K562 (cell line): ENCODE results near the gene PTPRG. TPM values are rescaled to one million over a fixed set of nuclear protein-coding genes. Genes with fewer than 3 reads are reported as not detected.

Experiments used
- ATAC-seq: fragments of 200-7000 bp; cut with Tn5 transposase; 3 replicates; pipeline ENCODE4 v1.9.1; 2020; ENCODE audit warnings: moderate library complexity
- BruUV-seq: library from RNA; stranded (reverse); fragments of 400-500 nt; replicated peaks from 2 replicates; lab custom pipeline; 2021; lab: Mats Ljungman, UMichigan
- CTCF ChIA-PET: fragments of 300-600 bp; formaldehyde crosslinking; extraction: SDS; loops from one replicate; lab custom pipeline; 2021; ENCODE audit warnings: low intra/inter-chr PET ratio; lab: Yijun Ruan, JAX
- POLR2A ChIA-PET: fragments of 300-600, 350-650 bp; sonication (Branson Sonifier 250); formaldehyde crosslinking; extraction: SDS; loops from one replicate; lab custom pipeline; 2021; ENCODE audit warnings: antibody characterized with exemption, inconsistent platforms; lab: Yijun Ruan, JAX
- DNase-seq, 4 experiments: peaks; one replicate each; pipeline versions ENCODE4 v3.0.0 to v3.0.0-alpha.2; 2011 to 2018; ENCODE audit warnings: low spot score in 3 of 4, mixed read lengths in 3 of 4; ENCODE audit errors: extremely low read depth in 1 of 4
- FAIRE-seq: peaks from 2 replicates; lab custom pipeline; 2011; peaks lifted over from hg19 to GRCh38; lab: Jason Lieb, UNC
- H2AFZ ChIP-seq: 2 replicates; pipeline ENCODE4 v1.6.0; 2011; ENCODE audit warnings: low read depth, low read length, control low read depth, inconsistent platforms
- H3K27ac ChIP-seq: fragments of 200-600 bp; 3 replicates; pipeline ENCODE4 v1.8.0; 2011; ENCODE audit warnings: low read depth, mild to moderate bottlenecking, control low read depth, inconsistent platforms, low read length, moderate library complexity, mixed read lengths; ENCODE audit errors: extremely low read depth
- H3K27me3 ChIP-seq, 2 experiments: fragments of 300-600 bp in 1 of 2; 2 replicates in 1 of 2; 3 replicates in 1 of 2; pipeline versions ENCODE4 v1.6.0 to v1.8.0; 2011; ENCODE audit warnings: inconsistent platforms in 2 of 2, low read length in 2 of 2, mild to moderate bottlenecking in 1 of 2, mixed read lengths in 1 of 2, moderate library complexity in 1 of 2; ENCODE audit not compliant: control insufficient read depth in 2 of 2, insufficient read depth in 2 of 2
- H3K36me3 ChIP-seq: fragments of 300-600 bp; 3 replicates; pipeline ENCODE4 v1.8.0; 2011; ENCODE audit warnings: mild to moderate bottlenecking, low read length, inconsistent platforms; ENCODE audit not compliant: control insufficient read depth, insufficient read depth
- H3K4me1 ChIP-seq, 2 experiments: fragments of 200-600 bp in 1 of 2; replicated peaks in 1 of 2; 2 replicates in 1 of 2; 3 replicates in 1 of 2; pipeline versions ENCODE4 v1.5.1 to v1.8.0; 2011; ENCODE audit warnings: inconsistent platforms in 2 of 2, low read length in 2 of 2, mild to moderate bottlenecking in 1 of 2, mixed read lengths in 1 of 2, moderate library complexity in 1 of 2; ENCODE audit not compliant: control insufficient read depth in 2 of 2, insufficient read depth in 2 of 2
- H3K4me2 ChIP-seq: 2 replicates; pipeline ENCODE4 v1.6.1; 2011; ENCODE audit warnings: low read length, control low read depth, inconsistent platforms, mixed read lengths; ENCODE audit not compliant: insufficient read depth
- H3K4me3 ChIP-seq: fragments of 200-600 bp; sonication (generic), shearing (Covaris generic); 2 replicates; pipeline ENCODE4 v1.5.1; 2016; ENCODE audit warnings: control low read depth, inconsistent platforms
- H3K79me2 ChIP-seq: fragments of 200-600 bp; 3 replicates; pipeline ENCODE4 v1.8.0; 2011; ENCODE audit warnings: low read length, inconsistent platforms; ENCODE audit not compliant: control insufficient read depth, insufficient read depth
- H3K9ac ChIP-seq, 2 experiments: 2 replicates each; pipeline versions ENCODE4 v1.6.0 to v1.6.1; 2011; ENCODE audit warnings: low read depth in 2 of 2, low read length in 2 of 2, control low read depth in 1 of 2, inconsistent platforms in 1 of 2, mild to moderate bottlenecking in 1 of 2, mixed read lengths in 1 of 2; ENCODE audit not compliant: insufficient read depth in 1 of 2
- H3K9me1 ChIP-seq: one replicate; pipeline ENCODE4 v1.6.0; 2011; ENCODE audit warnings: inconsistent platforms, mild to moderate bottlenecking, low read length, moderate library complexity; ENCODE audit not compliant: control insufficient read depth, insufficient read depth
- H3K9me3 ChIP-seq: replicated peaks from 2 replicates; pipeline ENCODE4 v1.5.1; 2011; ENCODE audit warnings: low read depth, low read length, inconsistent platforms; ENCODE audit not compliant: control insufficient read depth, insufficient read depth
- H4K20me1 ChIP-seq: replicated peaks from 2 replicates; pipeline ENCODE4 v1.6.1; 2011; ENCODE audit warnings: low read length, inconsistent platforms, mixed read lengths; ENCODE audit not compliant: control insufficient read depth, insufficient read depth
- BACH1 ChIP-seq: fragments of 200-800 bp; sonication (Bioruptor generic); IDR thresholded peaks from 2 replicates; pipeline ENCODE4 v1.6.1; 2016; ENCODE audit warnings: missing genetic modification characterization, missing compliant biosample characterization
- BRCA1 ChIP-seq, 2 experiments: fragments of 450-650 bp in 1 of 2; sonication (generic) in 1 of 2; formaldehyde crosslinking in 1 of 2; IDR thresholded peaks; 2 replicates each; pipeline versions ENCODE4 v1.5.0 to v1.6.1; 2017 to 2020; ENCODE audit warnings: mild to moderate bottlenecking in 1 of 2, missing genetic modification reagents in 1 of 2
- BRF1 ChIP-seq: IDR thresholded peaks from 3 replicates; pipeline ENCODE4 v1.6.1; 2011; ENCODE audit warnings: borderline replicate concordance, mild to moderate bottlenecking; ENCODE audit not compliant: insufficient read length; ENCODE audit errors: extremely low read depth
- CREBBP ChIP-seq: IDR thresholded peaks from one replicate; pipeline ENCODE4 v1.6.1; 2012; ENCODE audit warnings: low read depth, mild to moderate bottlenecking, control low read depth, inconsistent platforms, low read length
- ELF2 ChIP-seq: fragments of 250-450 bp; sonication (Bioruptor Pico); IDR thresholded peaks from 2 replicates; pipeline ENCODE4 v1.5.0; 2021; ENCODE audit warnings: mild to moderate bottlenecking
- GABPB1 ChIP-seq: sonication (generic); formaldehyde crosslinking; IDR thresholded peaks from 2 replicates; pipeline ENCODE4 v1.8.0; 2022; ENCODE audit warnings: mild to moderate bottlenecking, missing genetic modification reagents
- JUN ChIP-seq, 2 experiments: sonication (generic) in 1 of 2; formaldehyde crosslinking in 1 of 2; IDR thresholded peaks; 2 replicates each; pipeline versions ENCODE4 v1.6.1 to v1.8.0; 2012 to 2022; ENCODE audit warnings: borderline replicate concordance in 2 of 2, mild to moderate bottlenecking in 2 of 2, improper control_type of control experiment in 1 of 2, low read depth in 1 of 2, low read length in 1 of 2, missing genetic modification reagents in 1 of 2
- MGA ChIP-seq: fragments of 450-650 bp; IDR thresholded peaks from 2 replicates; pipeline ENCODE4 v1.6.1; 2016; ENCODE audit warnings: mild to moderate bottlenecking, moderate library complexity
- RCOR1 ChIP-seq, 2 experiments: IDR thresholded peaks; 2 replicates each; pipeline ENCODE4 v1.6.1; 2012; ENCODE audit warnings: low read depth in 2 of 2, low read length in 2 of 2, borderline replicate concordance in 1 of 2, improper control_type of control experiment in 1 of 2
- TARDBP ChIP-seq: fragments of 450-650 bp; IDR thresholded peaks from 2 replicates; pipeline ENCODE4 v1.6.1; 2016
- WGBS: fragments of 100-300 bp; shearing (Covaris generic); methylation state at CpG from one replicate; pipeline ENCODE4 v1.1.6; 2016; ENCODE audit warnings: low coverage, mixed read lengths; ENCODE audit not compliant: insufficient coverage; ENCODE audit errors: missing lambda C conversion rate; 5-methylcytosine and 5-hydroxymethylcytosine counted together
- in situ Hi-C: fragments of 300-500 bp; cut with MboI; formaldehyde crosslinking; loops from 4 replicates; pipeline ENCODE4 v1.15.0; 2018; ENCODE audit warnings: inconsistent platforms, mixed read lengths
- intact Hi-C: fragments of 100-400 bp; cut with micrococcal nuclease; formaldehyde crosslinking; loops from 2 replicates; pipeline ENCODE4 v1.14.2; 2022
- polyA plus RNA-seq, 8 experiments: library from polyadenylated mRNA; depleted of rRNA in 4 of 8; stranded (reverse) in 5 of 8; unstranded in 3 of 8; fragments of >200 nt; fragmentation: Nextera tagmentation in 2 of 8; fragmentation: Illumina TruSeq in 1 of 8; extraction: Ambion mirVana in 2 of 8; extraction: Trizol in 1 of 8; gene quantifications; 2 replicates each; pipeline versions ENCODE4 v1.2.1 to v1.2.3, GENCODE V29; 2011 to 2014; ENCODE audit warnings: inconsistent platforms in 1 of 8, missing spikeins in 1 of 8
- total RNA-seq, 7 experiments: library from RNA; depleted of rRNA in 6 of 7; stranded (reverse); fragments of >200 nt in 6 of 7; fragmentation: Illumina TruSeq in 2 of 7; extraction: Trizol in 2 of 7; gene quantifications; 2 replicates each; pipeline versions ENCODE4 v1.2.1 to v1.2.3, GENCODE V29; 2011 to 2021; ENCODE audit warnings: low replicate concordance in 1 of 7

The PTPRG gene
- total and polyA plus RNA-seq, 9 of the 15 experiments (the other 6 are each of a cell fraction or from before 2014, with no cell fraction given) = 0.16 TPM; not detected in 8

GRCh38 chr3:61663356-61664104 lies 102.2 kb downstream of the PTPRG start:
- Histone ChIP-seq H3K79me2 (no peaks in the 10 kb centered on the region), H3K27me3 (no peaks in the 10 kb centered on the region), H3K4me3 (no peak overlapping the region), H3K9me3 (no peaks in the 10 kb centered on the region), H4K20me1 (no peaks in the 10 kb centered on the region), H3K36me3 (no peaks in the 10 kb centered on the region), H3K4me2 (no peak overlapping the region), H3K9ac (no peak overlapping the region), H3K27ac (no peak overlapping the region), H2AFZ (no peak overlapping the region), H3K9me1 (no peaks in the 10 kb centered on the region), H3K4me1 (no peaks in the 10 kb centered on the region)
- BruUV-seq = no TSS peak
- ATAC-seq = no peak
- intact Hi-C loops = no loop called here
- 1% methylated on average over 8 of the region's 8 CpGs for WGBS
- ChIA-PET POLR2A (no interaction called here), CTCF (no interaction called here)
- no peak for FAIRE-seq
- in situ Hi-C loops = no loop called here
- DNase-seq = no peak
- no peak for TF ChIP-seq JUN (IDR thresholded peaks at IDR 0.05; ENCODE audit: borderline replicate concordance, low read depth, low read length)
- TF ChIP-seq JUN (CRISPR knock-in tag; IDR thresholded peaks at IDR 0.05; ENCODE audit: borderline replicate concordance) = no peak
- TF ChIP-seq MGA = no peak
- no peak for TF ChIP-seq GABPB1 (CRISPR knock-in tag)
- TF ChIP-seq BRF1 = no peak
- TF ChIP-seq BACH1 (tag) = no peak
- no peak for TF ChIP-seq BRCA1 (IDR thresholded peaks at IDR 0.05)
- no peak for TF ChIP-seq BRCA1 (CRISPR knock-in tag; IDR thresholded peaks at IDR 0.05)
- no peak for TF ChIP-seq RCOR1 (IDR thresholded peaks at IDR 0.05; ENCODE audit: borderline replicate concordance in 1 of 2, low read depth in 2 of 2, low read length in 2 of 2)
- TF ChIP-seq TARDBP = no peak
- no peak for TF ChIP-seq ELF2
- no peak for TF ChIP-seq CREBBP
